ENCODE measurements around the gene FAM161B.

DNA sequence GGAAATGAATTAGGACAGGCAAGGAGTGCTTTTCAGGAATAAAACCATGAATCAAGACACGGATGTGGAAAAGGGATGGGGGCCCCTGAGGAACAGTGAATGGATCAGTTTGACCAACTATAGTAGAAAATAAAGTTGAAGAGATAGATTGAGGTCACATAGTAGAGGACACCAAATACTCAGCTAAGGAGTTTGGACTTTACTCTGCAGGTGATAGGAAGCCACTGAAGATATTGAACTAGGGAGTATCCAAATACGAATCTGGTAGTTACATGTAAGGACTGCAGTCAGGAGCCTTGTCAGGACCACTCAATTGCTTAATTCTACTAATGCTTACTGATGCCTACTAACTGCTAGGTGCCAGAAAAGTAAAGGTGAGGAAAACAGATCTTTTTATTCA, 48.8 kb upstream of the FAM161B start:
- TF ChIP-seq TAF1 (IDR thresholded peaks at IDR 0.05; ENCODE audit: borderline replicate concordance, low read depth, low read length) (no peak), POLR2AphosphoS5 (IDR thresholded peaks at IDR 0.05; ENCODE audit: low read depth, low read length) (no peak), POLR2A (IDR thresholded peaks at IDR 0.05; ENCODE audit: low read depth, low read length) (no peak)

Data from GM12892 (cell line).